MM.1S (cell line): ENCODE data around the gene ACER3.
A peak's percentile ranks its signal among the peaks of the same experiment; 100 is the strongest.

Experiments used
- DNase-seq: peaks from one replicate; pipeline ENCODE4 v3.0.0-alpha.2; 2015
- H2AFZ ChIP-seq: fragments of 300-600 bp; sonication (generic); 2 replicates; pipeline ENCODE4 v1.6.0; 2016; ENCODE audit warnings: antibody characterized with exemption, low read length
- H3F3A ChIP-seq: fragments of 300-600 bp; sonication (generic); 2 replicates; pipeline ENCODE4 v1.6.1; 2016; ENCODE audit warnings: mild to moderate bottlenecking, antibody characterized with exemption, low read length, moderate library complexity, mixed read lengths; ENCODE audit not compliant: insufficient read depth
- H3K27ac ChIP-seq: fragments of 300-600 bp; sonication (generic); 2 replicates; pipeline ENCODE4 v1.5.1; 2016; ENCODE audit warnings: mild to moderate bottlenecking, low read length
- H3K27me3 ChIP-seq: fragments of 300-600 bp; sonication (generic); replicated peaks from 2 replicates; pipeline ENCODE4 v1.6.0; 2016; ENCODE audit warnings: low read length; ENCODE audit not compliant: insufficient read depth
- H3K36me3 ChIP-seq: fragments of 300-600 bp; sonication (generic); replicated peaks from 2 replicates; pipeline ENCODE4 v1.6.1; 2016; ENCODE audit warnings: mild to moderate bottlenecking, low read length, mixed read lengths; ENCODE audit not compliant: insufficient read depth
- H3K4me1 ChIP-seq: fragments of 300-600 bp; sonication (generic); 2 replicates; pipeline ENCODE4 v1.6.1; 2016; ENCODE audit warnings: low read length, mixed read lengths
- H3K4me2 ChIP-seq: fragments of 300-600 bp; sonication (generic); 2 replicates; pipeline ENCODE4 v1.6.0; 2016; ENCODE audit warnings: low read depth, low read length
- H3K4me3 ChIP-seq: fragments of 300-600 bp; sonication (generic); 2 replicates; pipeline ENCODE4 v1.5.1; 2016; ENCODE audit warnings: low read length, mixed read lengths
- H3K79me2 ChIP-seq: fragments of 300-600 bp; sonication (generic); 2 replicates; pipeline ENCODE4 v1.6.1; 2016; ENCODE audit warnings: mixed run types, low read length, mixed read lengths
- H3K9ac ChIP-seq: fragments of 300-600 bp; sonication (generic); 2 replicates; pipeline ENCODE4 v1.6.1; 2016; ENCODE audit warnings: low read length, mixed read lengths
- H3K9me2 ChIP-seq: fragments of 300-600 bp; sonication (generic); replicated peaks from 2 replicates; pipeline ENCODE4 v1.6.1; 2016; ENCODE audit warnings: mild to moderate bottlenecking, low read length, mixed read lengths; ENCODE audit not compliant: insufficient read depth
- H3K9me3 ChIP-seq: fragments of 300-600 bp; sonication (generic); replicated peaks from 2 replicates; pipeline ENCODE4 v1.6.1; 2016; ENCODE audit warnings: mild to moderate bottlenecking, low read length, mixed read lengths; ENCODE audit not compliant: insufficient read depth
- H4K20me1 ChIP-seq: fragments of 300-600 bp; sonication (generic); 2 replicates; pipeline ENCODE4 v1.6.1; 2016; ENCODE audit warnings: mild to moderate bottlenecking, low read length, moderate library complexity, mixed read lengths; ENCODE audit not compliant: insufficient read depth
- CTCF ChIP-seq: fragments of 300-600 bp; sonication (generic); IDR thresholded peaks from 2 replicates; pipeline ENCODE4 v1.5.1; 2016; ENCODE audit warnings: antibody characterized with exemption, low read length, mixed read lengths
- EZH2 ChIP-seq: fragments of 300-600 bp; sonication (generic); optimal IDR thresholded peaks from 2 replicates; pipeline ENCODE3; 2017; ENCODE audit warnings: low read depth, mild to moderate bottlenecking, antibody characterized with exemption, low read length, mixed read lengths
- EZH2phosphoT487 ChIP-seq: fragments of 300-600 bp; sonication (generic); IDR thresholded peaks from 2 replicates; pipeline ENCODE4 v1.6.1; 2018; ENCODE audit warnings: antibody characterized with exemption, low read length

Gene ACER3

GRCh38 chr11:77064648-77065217 is 204.0 kb downstream of the ACER3 start:
- Histone ChIP-seq H3K79me2 (no peaks in the 10 kb centered on the region), H2AFZ (no peak overlapping the region), H3K27ac (no peak overlapping the region), H3K9me3 (no peaks in the 10 kb centered on the region), H3K4me1 (no peaks in the 10 kb centered on the region), H3K4me3 (no peak overlapping the region), H4K20me1 (no peaks in the 10 kb centered on the region), H3K9me2 (no peaks in the 10 kb centered on the region), H3K9ac (no peak overlapping the region), H3K4me2 (no peak overlapping the region), H3F3A (no peaks in the 10 kb centered on the region), H3K27me3 (no peaks in the 10 kb centered on the region; the same call in 1 of the 2 replicates), H3K36me3 (no peaks in the 10 kb centered on the region)
- TF ChIP-seq EZH2 (no peak), CTCF (no peak), EZH2phosphoT487 (no peak)
- DNase-seq, result no peak

DNA sequence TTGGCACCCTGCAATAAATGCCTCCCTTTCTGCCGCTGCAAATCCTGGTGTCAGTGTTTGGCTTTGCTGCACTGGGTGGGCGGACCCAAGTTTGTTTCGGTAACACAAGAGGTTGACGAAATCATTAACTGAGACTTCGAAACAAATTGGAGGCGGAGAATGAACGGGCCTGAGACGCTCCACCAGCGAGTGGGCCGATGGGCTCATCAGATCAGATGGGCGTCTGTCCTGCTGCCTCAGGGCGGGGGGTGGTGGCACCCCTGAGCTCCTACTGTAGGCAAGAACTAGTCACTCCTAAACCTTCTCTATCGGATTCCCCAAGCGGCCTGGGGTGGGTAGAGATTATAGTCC is 205.1 kb downstream of the ACER3 start:
- Histone ChIP-seq H3K27ac (no peak overlapping the region), H2AFZ (peak overlapping the region; percentile 86)

DNA sequence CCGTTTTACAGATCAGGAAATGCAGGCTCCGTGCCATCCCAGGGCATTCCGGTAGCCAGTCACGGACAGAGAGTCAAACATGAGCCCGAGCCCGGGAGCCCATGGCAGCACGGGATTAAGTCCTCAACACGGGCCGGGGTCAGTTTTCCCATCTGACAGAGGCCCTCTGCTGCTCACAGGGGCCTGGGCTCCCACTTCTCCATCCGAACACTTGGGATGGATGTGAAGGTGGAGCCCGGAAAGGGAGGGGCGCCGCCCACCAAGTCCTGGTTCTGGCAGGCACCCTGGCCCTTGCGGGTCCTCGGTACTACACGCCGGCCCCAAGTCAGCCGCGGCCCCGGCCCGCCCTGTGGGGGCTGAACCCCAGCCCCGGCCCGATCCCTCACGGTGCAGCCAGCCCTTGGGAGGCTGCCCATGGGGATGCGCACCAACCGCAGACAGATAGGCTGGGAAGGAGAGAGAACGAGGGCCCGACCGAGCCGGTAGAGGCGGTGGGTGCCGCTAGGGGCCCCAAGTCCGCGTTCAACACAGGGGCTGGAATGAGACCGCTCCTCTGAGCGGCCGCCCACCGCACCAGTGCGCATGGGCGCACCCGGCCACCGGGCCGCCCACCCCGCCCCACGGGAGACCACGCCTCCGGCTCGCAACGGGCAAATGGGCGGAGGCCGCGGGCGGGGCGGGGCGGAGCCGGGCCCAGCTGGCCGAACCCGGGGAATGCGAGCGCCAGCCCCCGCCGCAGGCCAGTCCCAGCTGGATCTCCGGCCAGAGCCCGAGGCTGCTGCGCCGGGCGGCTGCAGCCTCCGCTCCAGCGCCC is 205.7 kb downstream of the ACER3 start, which contains the start of gene CAPN5:
Gene CAPN5 (plus strand): TSS at position 743 of the 814 bp plus-strand sequence. CDS start 17,916 bp downstream, outside the sequence.
- no peaks in the 10 kb centered on the region for H3K9me3 ChIP-seq
- H2AFZ ChIP-seq, result peak within 1 kb of the TSS; percentile 86
- no peaks in the 10 kb centered on the region for H3F3A ChIP-seq
- no peaks in the 10 kb centered on the region for H3K9me2 ChIP-seq
- peak within 1 kb of the TSS; percentile 73 for H3K4me3 ChIP-seq
- no peak for TF ChIP-seq EZH2
- peak; percentile 31 for TF ChIP-seq CTCF
- peak within 1 kb of the TSS; percentile 93 for H3K4me2 ChIP-seq
- H3K79me2 ChIP-seq, result no peaks in the 10 kb centered on the region
- DNase-seq, result peak; percentile 88
- peaks cover 10% of the 10 kb centered on the region; the same call in 1 of the 2 replicates for H3K27me3 ChIP-seq
- no peaks in the 10 kb centered on the region for H4K20me1 ChIP-seq
- H3K36me3 ChIP-seq, result no peaks in the 10 kb centered on the region
- no peak within 1 kb of the TSS for H3K27ac ChIP-seq
- H3K9ac ChIP-seq, result peak within 1 kb of the TSS; percentile 48; the same call in 1 of the 2 replicates
- H3K4me1 ChIP-seq, result no peaks in the 10 kb centered on the region

More for the DNA sequence above, 205.1 kb downstream of the ACER3 start:
- Histone ChIP-seq H3K36me3 (no peaks in the 10 kb centered on the region), H3K79me2 (no peaks in the 10 kb centered on the region), H3K9me2 (no peaks in the 10 kb centered on the region), H3F3A (no peaks in the 10 kb centered on the region), H3K4me2 (peak overlapping the region; percentile 93), H3K4me3 (peak overlapping the region; percentile 73), H3K27me3 (peaks cover 7% of the 10 kb centered on the region; the same call in 1 of the 2 replicates), H3K4me1 (no peaks in the 10 kb centered on the region), H3K9me3 (no peaks in the 10 kb centered on the region), H3K9ac (peak overlapping the region; percentile 48; the same call in 1 of the 2 replicates), H4K20me1 (no peaks in the 10 kb centered on the region)
- no peak for DNase-seq
- no peak for TF ChIP-seq EZH2
